Trophoblast cell (in vitro differentiated cells and primary cell): ENCODE measurements around the gene FNDC3A.

Source experiments
- DNase-seq, 2 donors: peaks; one replicate each; pipeline ENCODE4 v3.0.0-alpha.2; 2016
- H2AFZ ChIP-seq: 2 replicates; pipeline ENCODE4 v1.6.1; 2013; ENCODE audit warnings: low read length, moderate library complexity, mild to moderate bottlenecking; ENCODE audit not compliant: insufficient read depth, poor library complexity
- H2AK5ac ChIP-seq: 2 replicates; pipeline ENCODE4 v1.6.1; 2013; ENCODE audit warnings: mild to moderate bottlenecking, low read length
- H2BK120ac ChIP-seq: 2 replicates; pipeline ENCODE4 v1.6.1; 2013; ENCODE audit warnings: low read length, mild to moderate bottlenecking, moderate library complexity; ENCODE audit not compliant: insufficient read depth, poor library complexity
- H2BK12ac ChIP-seq: 2 replicates; pipeline ENCODE4 v1.6.1; 2013; ENCODE audit warnings: mild to moderate bottlenecking, low read length, moderate library complexity
- H2BK5ac ChIP-seq: 2 replicates; pipeline ENCODE4 v1.6.1; 2013; ENCODE audit warnings: low read length, low read depth, moderate library complexity, mild to moderate bottlenecking; ENCODE audit not compliant: poor library complexity
- H3K14ac ChIP-seq: 2 replicates; pipeline ENCODE4 v1.6.1; 2013; ENCODE audit warnings: mild to moderate bottlenecking, low read length
- H3K18ac ChIP-seq: 2 replicates; pipeline ENCODE4 v1.6.1; 2013; ENCODE audit warnings: mild to moderate bottlenecking, low read length
- H3K23ac ChIP-seq: 2 replicates; pipeline ENCODE4 v1.6.1; 2013; ENCODE audit warnings: low read length
- H3K27ac ChIP-seq: 2 replicates; pipeline ENCODE4 v1.5.1; 2013; ENCODE audit warnings: low read depth, mild to moderate bottlenecking, inconsistent platforms, low read length, moderate library complexity
- H3K27me3 ChIP-seq: 2 replicates; pipeline ENCODE4 v1.6.1; 2013; ENCODE audit warnings: inconsistent platforms, mild to moderate bottlenecking, low read length, moderate library complexity; ENCODE audit not compliant: insufficient read depth
- H3K36me3 ChIP-seq, 2 experiments: 1 replicate in 1 of 2; 2 replicates in 1 of 2; pipeline ENCODE4 v1.6.1; 2013; ENCODE audit warnings: low read length in 2 of 2, mild to moderate bottlenecking in 2 of 2, moderate library complexity in 1 of 2; ENCODE audit not compliant: insufficient read depth in 2 of 2, control insufficient read depth in 1 of 2
- H3K4ac ChIP-seq: 2 replicates; pipeline ENCODE4 v1.6.1; 2013; ENCODE audit warnings: low read depth, mild to moderate bottlenecking, low read length, moderate library complexity
- H3K4me1 ChIP-seq, 2 experiments: 1 replicate in 1 of 2; 2 replicates in 1 of 2; pipeline ENCODE4 v1.6.1; 2013; ENCODE audit warnings: low read length in 2 of 2, mild to moderate bottlenecking in 2 of 2, moderate library complexity in 1 of 2; ENCODE audit not compliant: insufficient read depth in 2 of 2, control insufficient read depth in 1 of 2
- H3K4me2 ChIP-seq: 2 replicates; pipeline ENCODE4 v1.6.1; 2013; ENCODE audit warnings: inconsistent platforms, mild to moderate bottlenecking, low read length, moderate library complexity
- H3K4me3 ChIP-seq: 2 replicates; pipeline ENCODE4 v1.5.1; 2013; ENCODE audit warnings: mild to moderate bottlenecking, low read depth, low read length, inconsistent platforms
- H3K79me1 ChIP-seq: one replicate; pipeline ENCODE4 v1.6.1; 2013; ENCODE audit warnings: low read length
- H3K79me2 ChIP-seq: 2 replicates; pipeline ENCODE4 v1.6.1; 2013; ENCODE audit warnings: low read length, mild to moderate bottlenecking; ENCODE audit not compliant: control insufficient read depth, insufficient read depth, poor library complexity
- H3K9ac ChIP-seq: 2 replicates; pipeline ENCODE4 v1.6.1; 2013; ENCODE audit warnings: mild to moderate bottlenecking, low read length
- H3K9me3 ChIP-seq: 2 replicates; pipeline ENCODE4 v1.6.1; 2013; ENCODE audit warnings: low read depth, mild to moderate bottlenecking, control low read depth, inconsistent platforms, low read length; ENCODE audit not compliant: insufficient read depth
- H4K12ac ChIP-seq: 2 replicates; pipeline ENCODE4 v1.6.1; 2013; ENCODE audit warnings: low read depth, mild to moderate bottlenecking, low read length, moderate library complexity
- H4K8ac ChIP-seq: 2 replicates; pipeline ENCODE4 v1.6.1; 2013; ENCODE audit warnings: low read depth, mild to moderate bottlenecking, low read length, moderate library complexity
- H4K91ac ChIP-seq: one replicate; pipeline ENCODE4 v1.6.1; 2013; ENCODE audit warnings: low read depth, mild to moderate bottlenecking, low read length, moderate library complexity
- WGBS: extraction: QIAGEN DNeasy Blood & Tissue Kit; methylation state at CpG from one replicate; pipeline ENCODE4 v1.1.7; 2013; ENCODE audit warnings: missing lambda C conversion rate; ENCODE audit not compliant: insufficient read length, insufficient coverage; ENCODE audit errors: extremely low coverage; 5-methylcytosine and 5-hydroxymethylcytosine counted together

The FNDC3A gene

DNA sequence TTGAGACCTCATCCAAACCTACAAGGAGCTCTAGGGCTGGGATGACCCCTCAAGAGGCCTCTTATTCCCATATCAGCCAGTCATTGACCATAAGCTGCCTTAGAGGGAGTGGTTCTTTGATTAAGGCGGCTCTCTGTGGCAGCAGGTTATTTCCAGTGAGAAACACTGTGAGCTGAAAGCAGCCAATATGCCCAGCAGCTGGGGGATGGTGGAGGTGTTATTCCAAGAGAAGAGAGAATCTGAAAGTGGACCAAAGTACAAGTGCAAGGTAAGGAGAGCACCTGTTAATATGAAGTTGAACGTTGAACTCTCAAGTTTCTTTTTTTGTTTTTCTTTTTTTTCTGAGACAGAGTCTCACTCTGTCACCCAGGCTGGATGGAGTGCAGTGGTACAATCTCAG is 20.2 kb upstream of the FNDC3A start:
- WGBS: no CpG with 5 or more reads among the region's 2 CpGs
- Histone ChIP-seq H4K8ac (no peak overlapping the region), H3K4me1 (peaks cover 5 to 10% of the 10 kb centered on the region in 2 experiments), H3K4ac (peak overlapping the region; percentile 46), H3K23ac (no peak overlapping the region), H2BK5ac (peak overlapping the region; percentile 84), H2BK12ac (peak overlapping the region; percentile 99), H3K27ac (no peak overlapping the region), H3K18ac (peak overlapping the region; percentile 53), H3K4me3 (no peak overlapping the region), H3K14ac (peak overlapping the region; percentile 44), H3K79me2 (peaks cover 4% of the 10 kb centered on the region), H3K9ac (no peak overlapping the region), H3K4me2 (no peak overlapping the region), H3K9me3 (no peaks in the 10 kb centered on the region), H3K27me3 (no peaks in the 10 kb centered on the region), H2BK120ac (peak overlapping the region; percentile 96), H3K36me3 (no peaks in the 10 kb centered on the region), H3K79me1 (peaks cover 14% of the 10 kb centered on the region), H2AK5ac (peak overlapping the region; percentile 98), H2AFZ (peak overlapping the region; percentile 41), H4K12ac (no peak overlapping the region), H4K91ac (peak overlapping the region; percentile 89)
- no peak for DNase-seq

DNA sequence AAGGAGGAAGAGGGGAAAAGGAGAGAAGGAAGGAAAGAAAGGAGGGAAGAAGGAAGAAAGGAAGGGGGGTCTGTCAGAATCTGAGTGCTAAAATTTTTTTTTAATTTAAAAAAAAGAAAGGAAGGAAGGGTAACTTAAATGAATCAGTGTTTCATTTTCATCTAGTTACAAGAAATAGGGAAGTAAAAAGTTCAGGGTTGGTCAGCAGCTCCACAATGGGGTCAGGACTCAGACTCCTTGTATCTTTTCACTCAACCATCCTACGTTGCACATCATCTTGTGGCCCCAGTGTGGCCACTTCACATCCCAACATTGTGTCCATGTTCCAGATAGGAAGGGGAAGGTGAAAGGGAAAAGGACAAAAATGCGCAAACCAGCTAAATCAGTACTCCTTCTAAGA is 14.3 kb upstream of the FNDC3A start:
- Histone ChIP-seq H3K36me3 (no peaks in the 10 kb centered on the region), H3K79me2 (no peaks in the 10 kb centered on the region), H4K91ac (no peak overlapping the region), H3K4me3 (no peak overlapping the region), H3K9ac (no peak overlapping the region), H3K27ac (no peak overlapping the region), H2BK12ac (no peak overlapping the region), H3K9me3 (no peaks in the 10 kb centered on the region), H3K4me1 (peaks cover 0 to 2% of the 10 kb centered on the region in 2 experiments), H3K4me2 (no peak overlapping the region), H2BK5ac (no peak overlapping the region), H3K27me3 (no peaks in the 10 kb centered on the region), H4K8ac (no peak overlapping the region), H3K18ac (no peak overlapping the region), H4K12ac (no peak overlapping the region), H2AFZ (no peak overlapping the region), H2BK120ac (no peak overlapping the region), H3K14ac (no peak overlapping the region), H2AK5ac (no peak overlapping the region), H3K79me1 (no peaks in the 10 kb centered on the region), H3K23ac (no peak overlapping the region), H3K4ac (no peak overlapping the region)
- no peak for DNase-seq
- no CpG with 5 or more reads among the region's 2 CpGs for WGBS

DNA sequence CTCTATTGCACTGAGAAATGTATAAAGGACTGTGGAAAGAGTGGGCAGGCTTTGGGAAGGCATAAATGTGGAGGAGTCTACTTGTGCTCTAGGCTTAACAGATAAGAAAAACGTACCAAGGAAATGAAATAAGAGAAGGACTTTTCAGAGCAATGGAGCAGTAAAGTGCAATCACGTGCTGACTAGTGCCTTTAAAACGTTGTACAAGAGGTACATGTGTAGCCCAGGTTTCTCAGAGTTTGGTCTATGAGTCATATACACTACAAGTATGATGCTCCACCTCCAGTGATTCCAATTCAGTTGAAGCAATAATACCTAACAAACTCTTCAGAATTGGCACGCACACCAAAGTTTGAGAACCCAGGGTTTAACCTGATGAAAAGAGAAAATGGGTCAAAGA is 13.4 kb upstream of the FNDC3A start:
- Histone ChIP-seq H2AK5ac (no peak overlapping the region), H4K91ac (no peak overlapping the region), H4K8ac (no peak overlapping the region), H3K4me3 (no peak overlapping the region), H3K27ac (no peak overlapping the region), H3K79me1 (no peaks in the 10 kb centered on the region), H3K36me3 (no peaks in the 10 kb centered on the region), H3K9me3 (no peaks in the 10 kb centered on the region), H2BK12ac (no peak overlapping the region), H3K14ac (no peak overlapping the region), H2BK120ac (no peak overlapping the region), H4K12ac (no peak overlapping the region), H3K18ac (no peak overlapping the region), H3K27me3 (no peaks in the 10 kb centered on the region), H2AFZ (no peak overlapping the region), H3K4ac (no peak overlapping the region), H3K79me2 (no peaks in the 10 kb centered on the region), H3K4me1 (peaks cover 0 to 7% of the 10 kb centered on the region in 2 experiments), H2BK5ac (no peak overlapping the region), H3K9ac (no peak overlapping the region), H3K23ac (no peak overlapping the region), H3K4me2 (no peak overlapping the region)
- no CpG with 5 or more reads among the region's 4 CpGs for WGBS
- peak in 1 of 2 donors; percentile 28 for DNase-seq

DNA sequence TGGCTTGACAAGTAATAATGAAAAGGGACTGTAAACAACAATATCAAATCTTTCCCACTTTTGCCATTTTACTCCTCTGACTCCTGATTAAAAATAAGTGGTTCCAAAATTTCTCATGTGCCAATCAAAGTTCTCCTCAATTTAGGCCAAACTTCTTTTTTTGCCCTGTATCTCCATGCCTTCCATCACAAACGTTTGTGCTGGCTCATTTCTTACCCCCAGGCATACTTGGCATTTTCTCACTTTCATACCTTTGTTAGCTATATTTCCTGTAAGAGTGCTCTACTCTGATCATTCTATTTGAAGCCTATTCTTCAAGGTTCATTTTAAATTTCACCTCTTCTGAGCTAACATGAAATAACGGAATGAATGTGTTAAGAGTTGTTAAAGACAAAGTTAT is 10.0 kb upstream of the FNDC3A start:
- Histone ChIP-seq H3K4me1 (peaks cover 0 to 7% of the 10 kb centered on the region in 2 experiments), H3K79me2 (no peaks in the 10 kb centered on the region), H4K8ac (no peak overlapping the region), H3K23ac (no peak overlapping the region), H3K27me3 (no peaks in the 10 kb centered on the region), H3K4ac (no peak overlapping the region), H3K14ac (no peak overlapping the region), H2BK12ac (no peak overlapping the region), H2AFZ (no peak overlapping the region), H2AK5ac (no peak overlapping the region), H3K27ac (no peak overlapping the region), H3K4me3 (no peak overlapping the region), H4K12ac (no peak overlapping the region), H3K9me3 (no peaks in the 10 kb centered on the region), H3K36me3 (no peaks in the 10 kb centered on the region), H3K9ac (no peak overlapping the region), H2BK5ac (no peak overlapping the region), H4K91ac (no peak overlapping the region), H3K4me2 (no peak overlapping the region), H3K79me1 (peaks cover 2% of the 10 kb centered on the region), H3K18ac (no peak overlapping the region), H2BK120ac (no peak overlapping the region)
- DNase-seq: peak in 1 of 2 donors; percentile 53
- WGBS: no CpG with 5 or more reads among the region's 2 CpGs
